H9 (cell line): ENCODE data around the gene EXOC3. TPM values are rescaled to one million over a fixed set of nuclear protein-coding genes. Genes with fewer than 3 reads are reported as not detected.

ENCODE experiments used
- DNase-seq: peaks from one replicate; pipeline ENCODE4 v3.0.0-alpha.2; 2017
- H2AFZ ChIP-seq: one replicate; pipeline ENCODE4 v1.6.1; 2013; ENCODE audit warnings: mild to moderate bottlenecking, low read length, control low read depth, moderate library complexity
- H2AK5ac ChIP-seq: 2 replicates; pipeline ENCODE4 v1.6.1; 2013; ENCODE audit warnings: low read length, control low read depth, mixed read lengths; ENCODE audit not compliant: insufficient read length
- H2BK120ac ChIP-seq: one replicate; pipeline ENCODE4 v1.6.1; 2013; ENCODE audit warnings: low read depth, mild to moderate bottlenecking, low read length, control low read depth, inconsistent platforms; ENCODE audit not compliant: poor library complexity, severe bottlenecking
- H2BK12ac ChIP-seq: 2 replicates; pipeline ENCODE4 v1.6.1; 2013; ENCODE audit warnings: low read length, control low read depth, mixed read lengths, low read depth; ENCODE audit not compliant: insufficient read length
- H2BK15ac ChIP-seq: 2 replicates; pipeline ENCODE4 v1.6.1; 2013; ENCODE audit warnings: low read depth, low read length, control low read depth
- H2BK20ac ChIP-seq: one replicate; pipeline ENCODE4 v1.6.1; 2013; ENCODE audit warnings: low read depth, mild to moderate bottlenecking, low read length, control low read depth, inconsistent platforms; ENCODE audit not compliant: poor library complexity, severe bottlenecking
- H2BK5ac ChIP-seq: 2 replicates; pipeline ENCODE4 v1.6.1; 2013; ENCODE audit warnings: low read length, control low read depth, mixed read lengths; ENCODE audit not compliant: insufficient read length
- H3K14ac ChIP-seq: 2 replicates; pipeline ENCODE4 v1.6.1; 2013; ENCODE audit warnings: low read length, control low read depth; ENCODE audit not compliant: insufficient read depth
- H3K18ac ChIP-seq: 2 replicates; pipeline ENCODE4 v1.6.1; 2013; ENCODE audit warnings: low read depth, mild to moderate bottlenecking, mixed read lengths, low read length, control low read depth; ENCODE audit not compliant: insufficient read length
- H3K23ac ChIP-seq: 2 replicates; pipeline ENCODE4 v1.6.1; 2013; ENCODE audit warnings: low read length, control low read depth, mixed read lengths, low read depth; ENCODE audit not compliant: insufficient read length
- H3K23me2 ChIP-seq: 2 replicates; pipeline ENCODE4 v1.6.1; 2013; ENCODE audit warnings: low read depth, mild to moderate bottlenecking, mixed read lengths, low read length, control low read depth; ENCODE audit not compliant: insufficient read length, poor library complexity, severe bottlenecking
- H3K27ac ChIP-seq: 2 replicates; pipeline ENCODE4 v1.5.1; 2013; ENCODE audit warnings: low read length, control low read depth, mixed read lengths, low read depth; ENCODE audit not compliant: insufficient read length
- H3K27me3 ChIP-seq: 2 replicates; pipeline ENCODE4 v1.6.1; 2013; ENCODE audit warnings: low read length, control low read depth, inconsistent platforms; ENCODE audit not compliant: insufficient read depth
- H3K4ac ChIP-seq: 2 replicates; pipeline ENCODE4 v1.6.1; 2013; ENCODE audit warnings: low read depth, mild to moderate bottlenecking, control low read depth, inconsistent platforms, low read length, moderate library complexity
- H3K4me1 ChIP-seq: 2 replicates; pipeline ENCODE4 v1.6.1; 2013; ENCODE audit warnings: low read length, control low read depth, inconsistent platforms; ENCODE audit not compliant: insufficient read depth
- H3K4me2 ChIP-seq: 2 replicates; pipeline ENCODE4 v1.6.1; 2013; ENCODE audit warnings: low read length, control low read depth, mixed read lengths; ENCODE audit not compliant: insufficient read length, insufficient read depth
- H3K56ac ChIP-seq: 2 replicates; pipeline ENCODE4 v1.6.1; 2013; ENCODE audit warnings: low read depth, mild to moderate bottlenecking, mixed read lengths, low read length, control low read depth; ENCODE audit not compliant: insufficient read length
- H3K79me1 ChIP-seq: 2 replicates; pipeline ENCODE4 v1.6.1; 2013; ENCODE audit warnings: low read depth, mild to moderate bottlenecking, moderate library complexity, low read length, control low read depth, inconsistent platforms; ENCODE audit not compliant: insufficient read depth, poor library complexity, severe bottlenecking
- H3K79me2 ChIP-seq: 2 replicates; pipeline ENCODE4 v1.6.1; 2013; ENCODE audit warnings: low read length, control low read depth, inconsistent platforms; ENCODE audit not compliant: insufficient read depth
- H3K9ac ChIP-seq: 2 replicates; pipeline ENCODE4 v1.6.1; 2013; ENCODE audit warnings: low read length, control low read depth, mixed read lengths; ENCODE audit not compliant: insufficient read length; ENCODE audit errors: extremely low read depth
- H3K9me3 ChIP-seq: one replicate; pipeline ENCODE4 v1.6.1; 2013; ENCODE audit warnings: low read depth, low read length, inconsistent platforms; ENCODE audit not compliant: control insufficient read depth
- H3T11ph ChIP-seq: one replicate; pipeline ENCODE4 v1.6.1; 2013; ENCODE audit warnings: mild to moderate bottlenecking, low read length, control low read depth, inconsistent platforms
- H4K20me1 ChIP-seq: one replicate; pipeline ENCODE4 v1.6.1; 2013; ENCODE audit not compliant: control insufficient read depth, insufficient read length, insufficient read depth
- H4K5ac ChIP-seq: 2 replicates; pipeline ENCODE4 v1.6.1; 2013; ENCODE audit warnings: low read depth, mild to moderate bottlenecking, mixed read lengths, low read length, control low read depth; ENCODE audit not compliant: insufficient read length
- H4K8ac ChIP-seq: replicated peaks from 2 replicates; pipeline ENCODE4 v1.6.1; 2013; ENCODE audit warnings: low read length, control low read depth, mixed read lengths, low read depth; ENCODE audit not compliant: insufficient read length
- H4K91ac ChIP-seq: 2 replicates; pipeline ENCODE4 v1.6.1; 2013; ENCODE audit warnings: low read depth, mild to moderate bottlenecking, moderate library complexity, mixed read lengths, low read length, control low read depth; ENCODE audit not compliant: insufficient read length
- H3K27ac Mint-ChIP-seq, 3 experiments: 2 replicates in 2 of 3; 3 replicates in 1 of 3; pipeline ENCODE4 v1.8.0; 2020 to 2021; ENCODE audit warnings: mixed read lengths in 3 of 3, mild to moderate bottlenecking in 1 of 3, moderate library complexity in 1 of 3
- H3K27me3 Mint-ChIP-seq: 2 replicates; pipeline ENCODE4 v1.8.0; 2021; ENCODE audit warnings: low read depth, mild to moderate bottlenecking, moderate library complexity, mixed read lengths
- H3K36me3 Mint-ChIP-seq, 3 experiments: 2 replicates in 2 of 3; 3 replicates in 1 of 3; pipeline ENCODE4 v1.8.0; 2020 to 2021; ENCODE audit warnings: low read depth in 3 of 3, mixed read lengths in 3 of 3; ENCODE audit not compliant: insufficient read depth in 1 of 3
- H3K4me1 Mint-ChIP-seq, 2 experiments: 2 replicates each; pipeline ENCODE4 v1.8.0; 2020; ENCODE audit warnings: mixed read lengths in 2 of 2
- H3K4me3 Mint-ChIP-seq, 2 experiments: 2 replicates in 1 of 2; 3 replicates in 1 of 2; pipeline ENCODE4 v1.8.0; 2020 to 2021; ENCODE audit warnings: mild to moderate bottlenecking in 2 of 2, mixed read lengths in 2 of 2, moderate library complexity in 1 of 2
- H3K9me3 Mint-ChIP-seq, 2 experiments: 2 replicates in 1 of 2; 3 replicates in 1 of 2; pipeline ENCODE4 v1.8.0; 2020; ENCODE audit warnings: mild to moderate bottlenecking in 2 of 2, mixed read lengths in 2 of 2, moderate library complexity in 1 of 2
- CTCF ChIP-seq: fragments of 200-600 bp; sonication (generic); conservative IDR thresholded peaks from 3 replicates; pipeline ENCODE4 v1.8.0; 2021; ENCODE audit warnings: antibody characterized with exemption, mild to moderate bottlenecking
- WGBS: extraction: QIAGEN DNeasy Blood & Tissue Kit; methylation state at CpG from one replicate; pipeline ENCODE4 v1.1.7; 2013; ENCODE audit warnings: missing lambda C conversion rate, low lambda C conversion rate, mixed read lengths; ENCODE audit not compliant: insufficient read length; ENCODE audit errors: extremely low coverage; 5-methylcytosine and 5-hydroxymethylcytosine counted together
- total RNA-seq: library from RNA; stranded (reverse); gene quantifications from 2 replicates; pipeline ENCODE4 v1.2.1, GENCODE V29; 2021

Gene EXOC3
- total RNA-seq, 1 experiment from 2014 or later, result 36.7 TPM

- Histone ChIP-seq H4K8ac (no peak overlapping the region), H3K14ac (no peak overlapping the region), H3K23me2 (no peaks in the 10 kb centered on the region), H3K27me3 (no peaks in the 10 kb centered on the region), H3K4me2 (no peak overlapping the region), H4K5ac (no peak overlapping the region), H3K9ac (no peak overlapping the region), H4K20me1 (no peaks in the 10 kb centered on the region), H3K27ac (no peak overlapping the region), H3K4ac (no peak overlapping the region), H2BK5ac (no peak overlapping the region), H4K91ac (no peak overlapping the region), H2BK20ac (no peak overlapping the region), H3T11ph (no peak overlapping the region), H3K79me1 (no peaks in the 10 kb centered on the region), H2BK12ac (no peak overlapping the region), H2AK5ac (no peak overlapping the region), H2BK120ac (no peak overlapping the region), H3K79me2 (no peaks in the 10 kb centered on the region), H3K4me1 (no peaks in the 10 kb centered on the region), H2BK15ac (no peak overlapping the region), H3K23ac (no peak overlapping the region), H3K18ac (no peak overlapping the region), H3K56ac (no peak overlapping the region), H3K9me3 (no peaks in the 10 kb centered on the region), H2AFZ (no peak overlapping the region)
- Mint-ChIP-seq H3K4me3 (no peak overlapping the region), H3K27ac (no peak overlapping the region), H3K4me1 (peaks cover 9% of the 10 kb centered on the region in 2 experiments), H3K9me3 (peaks cover 3 to 8% of the 10 kb centered on the region in 2 experiments; a peak in 2 of 5 replicates), H3K27me3 (peaks cover 5% of the 10 kb centered on the region), H3K36me3 (peaks cover 0 to 4% (median 0%) of the 10 kb centered on the region in 3 experiments; a peak in 1 of 7 replicates)
- no peak for DNase-seq
- WGBS, result no CpG with 5 or more reads among the region's 32 CpGs
- no peak for TF ChIP-seq CTCF
Observed at GRCh38 chr5:422323-423232, 20.4 kb upstream of the EXOC3 start.
